GM13977 (cell line): ENCODE results near the gene PRG3.
A peak's percentile ranks its signal among the peaks of the same experiment; 100 is the strongest.

Experiments used
- DNase-seq: peaks from one replicate; pipeline ENCODE4 v3.0.0; 2012; ENCODE audit warnings: low spot score
- in situ Hi-C: fragments of 300-500 bp; cut with MboI; formaldehyde crosslinking; loops from one replicate; pipeline ENCODE4 v1.12.0; 2022; ENCODE audit warnings: low sequenced_read_pairs, low pct_unique_long_range_greater_than_20kb, mixed read lengths, inconsistent platforms; ENCODE audit not compliant: unreplicated experiment
- TF ChIP-seq, protein P1 (sequence below): IDR thresholded peaks from 2 replicates; pipeline ENCODE4 v1.5.1; 2012; ENCODE audit warnings: mild to moderate bottlenecking, control low read depth; ENCODE audit not compliant: insufficient read depth; ENCODE audit errors: extremely low read depth, missing control alignments

PRG3 gene

DNA sequence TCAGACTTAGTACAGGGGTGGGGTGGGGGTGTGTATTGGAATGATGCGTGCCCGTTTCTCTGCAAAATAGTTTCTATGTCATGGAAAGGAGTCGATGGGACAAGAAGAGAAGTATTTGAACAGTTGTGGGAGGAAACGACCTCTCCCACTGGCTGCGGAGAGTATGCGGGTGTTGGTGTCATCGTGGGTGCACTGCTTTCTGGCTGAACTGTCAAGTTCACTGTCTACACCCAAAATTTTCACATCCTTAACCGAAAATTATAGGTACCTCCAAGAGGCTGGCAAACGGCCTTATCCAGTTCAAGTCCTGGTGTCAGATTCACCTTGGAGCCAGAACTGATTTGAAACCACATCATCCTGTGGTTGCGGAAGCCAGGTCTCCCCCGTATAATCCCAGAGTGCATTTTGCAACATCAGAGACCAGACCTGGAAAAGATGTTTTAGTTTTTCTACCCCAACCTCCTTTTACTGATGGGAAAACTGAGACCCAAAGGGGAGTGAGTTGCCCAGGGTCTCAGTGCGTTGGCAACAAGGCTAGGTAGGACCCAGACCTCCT lies 44.8 kb downstream of the PRG3 start:
- in situ Hi-C loops = no loop called here
- TF ChIP-seq, protein P1, sequence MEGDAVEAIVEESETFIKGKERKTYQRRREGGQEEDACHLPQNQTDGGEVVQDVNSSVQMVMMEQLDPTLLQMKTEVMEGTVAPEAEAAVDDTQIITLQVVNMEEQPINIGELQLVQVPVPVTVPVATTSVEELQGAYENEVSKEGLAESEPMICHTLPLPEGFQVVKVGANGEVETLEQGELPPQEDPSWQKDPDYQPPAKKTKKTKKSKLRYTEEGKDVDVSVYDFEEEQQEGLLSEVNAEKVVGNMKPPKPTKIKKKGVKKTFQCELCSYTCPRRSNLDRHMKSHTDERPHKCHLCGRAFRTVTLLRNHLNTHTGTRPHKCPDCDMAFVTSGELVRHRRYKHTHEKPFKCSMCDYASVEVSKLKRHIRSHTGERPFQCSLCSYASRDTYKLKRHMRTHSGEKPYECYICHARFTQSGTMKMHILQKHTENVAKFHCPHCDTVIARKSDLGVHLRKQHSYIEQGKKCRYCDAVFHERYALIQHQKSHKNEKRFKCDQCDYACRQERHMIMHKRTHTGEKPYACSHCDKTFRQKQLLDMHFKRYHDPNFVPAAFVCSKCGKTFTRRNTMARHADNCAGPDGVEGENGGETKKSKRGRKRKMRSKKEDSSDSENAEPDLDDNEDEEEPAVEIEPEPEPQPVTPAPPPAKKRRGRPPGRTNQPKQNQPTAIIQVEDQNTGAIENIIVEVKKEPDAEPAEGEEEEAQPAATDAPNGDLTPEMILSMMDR = no peak
- no peak for DNase-seq

DNA sequence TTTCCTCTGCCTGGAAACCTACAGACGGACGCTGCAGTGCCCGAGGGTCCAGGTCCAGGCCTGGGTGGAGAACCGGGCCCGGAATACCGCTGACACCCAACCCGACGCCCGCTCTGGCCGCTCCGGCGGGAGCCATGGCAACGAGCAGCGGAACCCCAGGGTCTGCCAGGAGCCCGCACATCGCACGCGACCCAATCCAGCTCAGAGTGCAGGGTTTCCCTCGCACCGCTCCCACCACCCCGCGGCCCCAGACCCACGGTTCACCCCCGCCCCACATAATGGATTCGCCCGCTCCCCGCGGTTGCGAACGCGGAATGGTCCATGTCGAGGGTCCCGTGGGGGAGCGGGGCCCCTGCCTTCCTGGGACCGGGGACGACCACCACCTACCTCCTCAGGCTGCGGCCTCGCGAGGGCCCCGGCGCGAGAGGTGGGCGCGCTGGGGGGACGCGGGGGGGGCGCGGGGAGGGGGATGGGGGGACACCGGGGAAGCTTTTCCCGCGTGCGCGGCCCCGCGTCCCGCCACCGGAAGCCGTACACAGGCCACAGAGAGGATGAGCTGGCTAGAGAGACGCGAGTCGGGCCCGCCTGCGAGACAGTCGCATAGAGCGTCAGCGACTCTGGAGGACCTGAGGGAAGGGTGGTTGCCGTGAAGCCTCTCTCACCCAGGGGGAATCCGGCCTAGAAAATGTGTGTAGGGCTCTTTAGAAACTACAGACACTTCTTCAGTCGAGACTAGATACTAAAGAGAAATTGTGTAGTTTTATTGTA lies 45.4 kb downstream of the PRG3 start, which contains the start of gene SSRP1:
TSS of gene SSRP1 (minus strand) at position 550 of the 768 bp plus-strand sequence. CDS start 771 bp downstream, outside the sequence.
- in situ Hi-C loops = no loop called here

DNA sequence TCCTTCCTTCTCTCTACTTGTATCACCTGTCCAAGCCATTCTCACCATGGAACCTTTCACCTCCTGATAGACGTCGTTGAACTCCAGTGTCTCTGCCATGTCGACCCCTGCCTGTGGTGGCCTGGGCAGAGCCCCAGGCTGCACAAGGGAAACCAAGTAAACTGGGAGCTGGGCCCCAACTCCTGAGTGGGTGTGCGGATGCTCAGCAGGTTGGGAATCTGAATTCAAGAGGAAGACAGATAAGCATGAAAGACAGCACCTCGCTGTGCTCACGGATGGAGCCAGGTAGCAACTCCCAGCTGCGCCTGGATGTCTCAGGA lies 46.0 kb downstream of the PRG3 start:
- DNase-seq = no peak
- in situ Hi-C loops = no loop called here
- TF ChIP-seq, protein P1 = no peak

More for the DNA sequence above, 45.4 kb downstream of the PRG3 start, which contains the start of gene SSRP1:
- peak; percentile 94 for DNase-seq
- TF ChIP-seq, protein P1 = peak; percentile 26

DNA sequence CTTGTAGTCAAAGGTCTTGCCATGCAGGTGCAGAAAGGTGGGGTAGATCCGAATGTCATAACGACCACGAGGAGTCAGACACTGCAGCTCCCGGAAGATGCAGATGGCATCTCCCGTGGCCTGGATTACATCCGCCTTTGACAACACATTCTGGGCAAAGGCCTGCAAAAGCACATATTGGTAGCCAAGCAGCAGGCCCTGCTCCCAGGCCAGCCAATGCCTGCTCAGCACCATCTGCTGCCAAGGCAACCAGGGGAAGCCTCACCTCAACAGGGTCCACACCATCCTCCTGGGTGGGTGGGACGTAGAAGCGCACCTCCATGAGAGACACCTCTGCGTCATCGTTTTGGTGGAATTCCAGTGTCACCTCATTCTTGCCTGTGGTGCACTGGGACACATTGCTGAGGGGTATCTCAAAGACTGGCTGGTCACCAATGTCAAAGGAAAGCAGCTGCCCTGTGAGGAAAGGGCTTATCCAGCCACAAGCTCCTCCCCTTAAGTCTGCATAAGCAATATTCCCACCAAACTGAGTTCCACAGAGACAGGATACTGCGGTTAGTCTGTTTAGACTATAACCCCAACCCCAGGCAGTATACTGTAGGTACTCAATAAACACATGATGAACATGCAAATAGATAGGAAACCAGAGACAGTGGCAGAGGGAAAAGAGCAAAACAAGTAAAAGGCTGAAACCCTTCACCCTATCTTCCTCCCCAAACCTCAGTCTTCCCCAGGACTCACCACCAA lies 48.1 kb downstream of the PRG3 start:
- TF ChIP-seq, protein P1 = no peak
- DNase-seq = no peak
- in situ Hi-C loops = no loop called here

DNA sequence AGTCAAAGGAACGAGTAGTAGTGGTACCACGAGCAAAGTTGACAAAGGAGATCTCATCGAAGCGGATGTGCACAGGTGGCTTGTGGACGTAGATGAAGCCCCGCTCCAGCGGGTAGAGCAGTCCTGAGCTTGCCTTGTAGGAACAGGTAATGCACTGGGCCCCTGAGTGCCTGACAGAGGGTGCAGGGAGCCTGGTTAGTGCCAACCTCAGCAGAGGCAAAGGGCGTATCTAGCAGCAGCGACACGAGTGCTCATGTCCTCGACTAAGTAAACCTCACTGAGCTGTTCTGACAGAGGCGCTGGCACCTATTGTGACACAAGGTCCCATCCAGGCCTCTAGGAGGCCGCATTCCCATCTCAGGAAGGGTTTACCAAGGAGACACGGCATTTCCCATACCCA lies 49.2 kb downstream of the PRG3 start:
- DNase-seq = no peak
- TF ChIP-seq, protein P1 = no peak
- in situ Hi-C loops = no loop called here

DNA sequence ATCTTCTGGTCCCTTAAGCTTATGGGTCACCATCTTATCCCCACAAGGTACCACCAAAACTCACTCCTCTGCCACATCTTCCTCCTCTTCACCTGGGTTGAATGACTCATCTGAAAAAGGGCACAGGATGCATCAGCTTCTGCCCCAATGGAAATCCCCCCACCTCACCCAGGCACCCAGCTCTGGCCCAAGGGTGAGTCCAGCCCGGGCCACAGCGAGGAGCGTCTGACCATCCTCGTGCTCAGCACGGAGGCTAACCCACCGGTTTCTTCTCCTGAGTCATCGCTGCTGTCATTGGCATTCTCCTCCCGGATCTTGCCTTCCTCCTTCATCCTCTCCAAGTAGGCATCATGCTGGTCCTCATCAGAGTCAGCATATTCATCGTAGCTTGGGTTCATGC lies 50.9 kb downstream of the PRG3 start:
- in situ Hi-C loops = no loop called here
- DNase-seq = no peak
- TF ChIP-seq, protein P1 = no peak
